SK-N-SH treated with all-trans-retinoic acid at 6 μM for 48 hours (cell line): ENCODE results near the gene CPA1.
"Not testable (repeated sequence)": the region's sequence is repeated elsewhere in the genome, so short reads cannot be mapped to it uniquely, and the experiment has no call there.

Experiments used
- ATAC-seq: fragments of 200-7000 bp; cut with Tn5 transposase; 3 replicates; pipeline ENCODE4 v1.9.1; 2020; ENCODE audit warnings: mild to moderate bottlenecking, moderate library complexity
- ARNTL ChIP-seq: fragments of 450-650 bp; formaldehyde crosslinking; IDR thresholded peaks from 2 replicates; pipeline ENCODE4 v1.5.0; 2020; ENCODE audit warnings: low read depth, mild to moderate bottlenecking, moderate library complexity, borderline replicate concordance
- BACH2 ChIP-seq: fragments of 250-450 bp; sonication (Bioruptor Pico); IDR thresholded peaks from 2 replicates; pipeline ENCODE4 v1.9.0; 2021; ENCODE audit warnings: mild to moderate bottlenecking, borderline replicate concordance
- CSDC2 ChIP-seq: fragments of 250-450 bp; sonication (Bioruptor Pico); IDR thresholded peaks from 2 replicates; pipeline ENCODE4 v1.5.0; 2020; ENCODE audit warnings: mild to moderate bottlenecking, moderate library complexity
- ESRRG ChIP-seq: fragments of 250-450 bp; sonication (Bioruptor Pico); IDR thresholded peaks from 2 replicates; pipeline ENCODE4 v1.6.1; 2021; ENCODE audit warnings: mild to moderate bottlenecking
- GLIS3 ChIP-seq: fragments of 250-450 bp; sonication (Bioruptor Pico); IDR thresholded peaks from 2 replicates; pipeline ENCODE4 v1.5.0; 2020; ENCODE audit warnings: mild to moderate bottlenecking, moderate library complexity
- ISL1 ChIP-seq: fragments of 250-450 bp; sonication (Bioruptor Pico); IDR thresholded peaks from 2 replicates; pipeline ENCODE4 v2.1.2; 2022; ENCODE audit warnings: mild to moderate bottlenecking, moderate library complexity
- OSR1 ChIP-seq: fragments of 250-450 bp; sonication (Bioruptor Pico); IDR thresholded peaks from 2 replicates; pipeline ENCODE4 v1.8.0; 2022; ENCODE audit warnings: moderate library complexity, mild to moderate bottlenecking, inconsistent platforms
- PATZ1 ChIP-seq: fragments of 250-450 bp; sonication (Bioruptor Pico); IDR thresholded peaks from 2 replicates; pipeline ENCODE4 v1.8.0; 2020; ENCODE audit warnings: mild to moderate bottlenecking, moderate library complexity, borderline replicate concordance
- PPARA ChIP-seq: fragments of 250-450 bp; sonication (Bioruptor Pico); IDR thresholded peaks from 2 replicates; pipeline ENCODE4 v1.5.0; 2020; ENCODE audit warnings: mild to moderate bottlenecking, borderline replicate concordance
- RARB ChIP-seq: fragments of 250-450 bp; sonication (Bioruptor Pico); IDR thresholded peaks from 2 replicates; pipeline ENCODE4 v1.8.0; 2021; ENCODE audit warnings: mild to moderate bottlenecking, moderate library complexity
- SNAI2 ChIP-seq: fragments of 250-450 bp; sonication (Bioruptor Pico); IDR thresholded peaks from 2 replicates; pipeline ENCODE4 v1.5.0; 2020; ENCODE audit warnings: mild to moderate bottlenecking, moderate library complexity
- TCF4 ChIP-seq: fragments of 250-450 bp; sonication (Bioruptor Pico); IDR thresholded peaks from 2 replicates; pipeline ENCODE4 v1.8.0; 2021; ENCODE audit warnings: mild to moderate bottlenecking, moderate library complexity, borderline replicate concordance
- TOX ChIP-seq: fragments of 250-450 bp; sonication (Bioruptor Pico); IDR thresholded peaks from 2 replicates; pipeline ENCODE4 v1.8.0; 2021; ENCODE audit warnings: mild to moderate bottlenecking, moderate library complexity, borderline replicate concordance
- TSHZ2 ChIP-seq: fragments of 250-450 bp; sonication (Bioruptor Pico); IDR thresholded peaks from 2 replicates; pipeline ENCODE4 v1.5.0; 2020; ENCODE audit warnings: mild to moderate bottlenecking, moderate library complexity
- ZC3H10 ChIP-seq: fragments of 250-450 bp; sonication (Bioruptor Pico); IDR thresholded peaks from 2 replicates; pipeline ENCODE4 v1.5.1; 2021; ENCODE audit warnings: mild to moderate bottlenecking, moderate library complexity
- ZFP3 ChIP-seq: fragments of 250-450 bp; sonication (Bioruptor Pico); IDR thresholded peaks from 2 replicates; pipeline ENCODE4 v1.5.0; 2020; ENCODE audit warnings: mild to moderate bottlenecking, moderate library complexity
- ZFP30 ChIP-seq: fragments of 450-650 bp; formaldehyde crosslinking; IDR thresholded peaks from 2 replicates; pipeline ENCODE4 v1.5.0; 2022; ENCODE audit warnings: mild to moderate bottlenecking, moderate library complexity
- ZNF565 ChIP-seq: fragments of 450-650 bp; formaldehyde crosslinking; conservative IDR thresholded peaks from 2 replicates; pipeline ENCODE4 v1.5.0; 2020; ENCODE audit warnings: low read depth, mild to moderate bottlenecking, moderate library complexity
- ZNF70 ChIP-seq: fragments of 450-650 bp; formaldehyde crosslinking; IDR thresholded peaks from 2 replicates; pipeline ENCODE4 v1.5.0; 2020; ENCODE audit warnings: mild to moderate bottlenecking, moderate library complexity
- ZNF8 ChIP-seq: fragments of 450-650 bp; formaldehyde crosslinking; IDR thresholded peaks from 2 replicates; pipeline ENCODE4 v1.5.0; 2020; ENCODE audit warnings: mild to moderate bottlenecking, moderate library complexity
- TF ChIP-seq, protein P1 (sequence below): fragments of 250-450 bp; sonication (Bioruptor Pico); IDR thresholded peaks from 2 replicates; pipeline ENCODE4 v1.5.1; 2021; ENCODE audit warnings: mild to moderate bottlenecking, moderate library complexity
- TF ChIP-seq, protein P2 (sequence below): fragments of 250-450 bp; sonication (Bioruptor Pico); IDR thresholded peaks from 2 replicates; pipeline ENCODE4 v1.5.1; 2020; ENCODE audit warnings: low read depth, mild to moderate bottlenecking, moderate library complexity

The CPA1 gene

GRCh38 chr7:130371046-130371445, 9.2 kb upstream of the CPA1 start:
- TF ChIP-seq ZNF565 (CRISPR knock-in tag): no peak
- TF ChIP-seq OSR1 (CRISPR knock-in tag): no peak
- no peak for TF ChIP-seq TCF4 (CRISPR knock-in tag)
- no peak for TF ChIP-seq PPARA (CRISPR knock-in tag)
- TF ChIP-seq, protein P1, sequence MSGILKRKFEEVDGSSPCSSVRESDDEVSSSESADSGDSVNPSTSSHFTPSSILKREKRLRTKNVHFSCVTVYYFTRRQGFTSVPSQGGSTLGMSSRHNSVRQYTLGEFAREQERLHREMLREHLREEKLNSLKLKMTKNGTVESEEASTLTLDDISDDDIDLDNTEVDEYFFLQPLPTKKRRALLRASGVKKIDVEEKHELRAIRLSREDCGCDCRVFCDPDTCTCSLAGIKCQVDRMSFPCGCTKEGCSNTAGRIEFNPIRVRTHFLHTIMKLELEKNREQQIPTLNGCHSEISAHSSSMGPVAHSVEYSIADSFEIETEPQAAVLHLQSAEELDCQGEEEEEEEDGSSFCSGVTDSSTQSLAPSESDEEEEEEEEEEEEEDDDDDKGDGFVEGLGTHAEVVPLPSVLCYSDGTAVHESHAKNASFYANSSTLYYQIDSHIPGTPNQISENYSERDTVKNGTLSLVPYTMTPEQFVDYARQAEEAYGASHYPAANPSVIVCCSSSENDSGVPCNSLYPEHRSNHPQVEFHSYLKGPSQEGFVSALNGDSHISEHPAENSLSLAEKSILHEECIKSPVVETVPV (CRISPR knock-in tag): no peak
- TF ChIP-seq, protein P2, sequence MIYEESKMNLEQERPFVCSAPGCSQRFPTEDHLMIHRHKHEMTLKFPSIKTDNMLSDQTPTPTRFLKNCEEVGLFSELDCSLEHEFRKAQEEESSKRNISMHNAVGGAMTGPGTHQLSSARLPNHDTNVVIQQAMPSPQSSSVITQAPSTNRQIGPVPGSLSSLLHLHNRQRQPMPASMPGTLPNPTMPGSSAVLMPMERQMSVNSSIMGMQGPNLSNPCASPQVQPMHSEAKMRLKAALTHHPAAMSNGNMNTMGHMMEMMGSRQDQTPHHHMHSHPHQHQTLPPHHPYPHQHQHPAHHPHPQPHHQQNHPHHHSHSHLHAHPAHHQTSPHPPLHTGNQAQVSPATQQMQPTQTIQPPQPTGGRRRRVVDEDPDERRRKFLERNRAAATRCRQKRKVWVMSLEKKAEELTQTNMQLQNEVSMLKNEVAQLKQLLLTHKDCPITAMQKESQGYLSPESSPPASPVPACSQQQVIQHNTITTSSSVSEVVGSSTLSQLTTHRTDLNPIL (CRISPR knock-in tag): no peak
- TF ChIP-seq RARB (CRISPR knock-in tag): no peak
- no peak for TF ChIP-seq ZFP3
- TF ChIP-seq BACH2 (CRISPR knock-in tag): no peak
- TF ChIP-seq ISL1 (CRISPR knock-in tag): no peak
- TF ChIP-seq ZFP30 (CRISPR knock-in tag): no peak
- no peak for TF ChIP-seq ZC3H10 (CRISPR knock-in tag)
- TF ChIP-seq PATZ1: no peak
- no peak for TF ChIP-seq ARNTL
- TF ChIP-seq ZNF8 (CRISPR knock-in tag): no peak
- TF ChIP-seq ZNF70 (CRISPR knock-in tag): no peak
- TF ChIP-seq GLIS3 (CRISPR knock-in tag): no peak
- TF ChIP-seq, all 23 proteins: peak for 0
- no peak for ATAC-seq

DNA sequence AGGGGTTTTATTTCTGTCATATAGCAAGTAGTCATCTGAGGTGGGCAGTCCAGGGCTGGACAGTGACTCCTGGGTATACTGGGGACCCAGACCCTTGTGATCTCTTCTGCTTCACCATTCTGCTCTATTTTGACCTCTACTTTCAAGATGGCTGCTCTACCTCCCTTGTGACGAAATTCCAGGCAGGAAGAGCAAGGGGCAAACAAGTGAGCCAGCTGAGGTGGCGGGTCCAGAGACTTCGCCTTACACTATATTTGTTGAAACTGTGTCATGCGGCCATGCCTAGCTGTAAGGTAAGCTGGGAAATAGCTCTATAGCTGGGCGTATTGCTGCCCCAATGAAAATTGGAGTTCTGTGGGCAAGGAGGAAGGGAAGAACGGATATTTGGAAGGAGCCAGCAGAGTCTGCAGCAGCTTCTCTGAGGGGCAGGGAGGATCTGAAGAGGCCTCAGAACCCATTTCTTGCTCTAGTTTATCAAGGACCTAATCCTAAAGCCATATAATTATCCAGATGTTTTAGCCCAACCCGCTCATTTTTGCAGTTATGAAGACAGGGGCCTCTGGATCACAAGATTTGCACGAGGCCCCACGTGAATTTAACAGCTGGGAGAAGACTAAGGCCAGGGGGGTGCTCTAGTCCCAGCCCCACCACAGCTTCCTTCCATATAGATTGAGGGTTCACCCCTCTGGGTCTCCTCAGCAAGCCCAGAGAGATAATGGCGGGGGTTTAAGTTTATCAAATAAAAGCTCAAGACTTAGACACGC, 7.7 kb upstream of the CPA1 start:
- ATAC-seq: no peak
- TF ChIP-seq SNAI2 (CRISPR knock-in tag): no peak
- TF ChIP-seq, protein P1 (CRISPR knock-in tag): no peak
- TF ChIP-seq, all 23 proteins: peak for 0

DNA sequence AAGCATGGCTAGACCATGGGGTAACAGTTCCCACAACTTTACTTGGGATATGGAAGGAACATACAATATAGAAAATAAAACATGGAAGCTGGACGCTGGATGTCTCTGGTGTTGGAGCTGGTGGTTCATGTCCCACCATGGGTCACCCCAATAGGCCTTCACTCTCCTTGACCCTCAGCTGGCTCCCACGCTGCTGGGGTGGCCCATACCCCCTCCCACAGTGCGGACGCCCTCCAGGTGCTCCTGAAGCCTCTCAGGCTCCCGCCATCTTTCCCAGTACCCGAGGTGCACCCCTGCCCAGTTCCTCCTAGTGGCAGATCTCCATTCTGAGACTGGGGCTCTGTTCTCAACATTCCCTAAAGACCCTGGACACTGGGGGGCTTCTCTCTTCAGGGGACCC, 5.8 kb upstream of the CPA1 start:
- TF ChIP-seq TOX (CRISPR knock-in tag) (no peak), RARB (CRISPR knock-in tag) (no peak), TSHZ2 (CRISPR knock-in tag) (no peak), CSDC2 (no peak), ARNTL (no peak), ZC3H10 (CRISPR knock-in tag) (no peak), GLIS3 (CRISPR knock-in tag) (no peak), OSR1 (CRISPR knock-in tag) (no peak), BACH2 (CRISPR knock-in tag) (no peak), ZNF8 (CRISPR knock-in tag) (no peak), PPARA (CRISPR knock-in tag) (no peak), ESRRG (CRISPR knock-in tag) (no peak), ZNF565 (CRISPR knock-in tag) (no peak)
- ATAC-seq: no peak

DNA sequence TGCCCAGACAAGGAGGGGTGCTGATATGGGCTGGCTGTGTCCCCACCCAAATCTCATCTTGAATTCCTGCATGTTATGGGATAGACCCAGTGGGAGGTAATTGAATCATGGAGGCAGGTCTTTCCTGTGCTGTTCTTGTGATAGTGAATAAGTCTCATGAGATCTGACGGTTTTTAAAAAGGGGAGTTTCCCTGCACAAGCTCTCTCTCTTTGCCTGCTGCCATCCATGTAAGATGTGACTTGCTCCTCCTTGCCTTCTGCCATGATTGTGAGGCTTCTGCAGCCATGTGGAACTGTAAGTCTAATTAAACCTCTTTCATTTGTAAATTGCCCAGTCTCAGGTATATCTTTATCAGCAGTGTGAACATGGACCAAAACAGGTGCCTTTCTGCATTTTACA, 3.8 kb upstream of the CPA1 start:
- not testable (repeated sequence) for ATAC-seq
